Motor neuron (in vitro differentiated cells): ENCODE measurements around the gene ZMYM2. TPM values are rescaled to one million over a fixed set of nuclear protein-coding genes. Genes with fewer than 3 reads are reported as not detected.
A peak's percentile ranks its signal among the peaks of the same experiment; 100 is the strongest.
"Not testable (repeated sequence)": the region's sequence is repeated elsewhere in the genome, so short reads cannot be mapped to it uniquely, and the experiment has no call there.

Experiments used
- ATAC-seq, 8 experiments: fragments of 200-7000 bp; cut with Tn5 transposase; replicated peaks in 6 of 8; 2 replicates each; pipeline ENCODE4 v1.8.0; 2021; ENCODE audit warnings: mild to moderate bottlenecking in 8 of 8, moderate library complexity in 8 of 8
- H3K27ac ChIP-seq, 2 donors: fragments of 250-450 bp; sonication (Bioruptor Pico); 2 replicates each; pipeline ENCODE4 v1.9.0; 2021; ENCODE audit warnings: antibody characterized with exemption in 2 of 2, mild to moderate bottlenecking in 2 of 2, moderate library complexity in 1 of 2
- H3K4me1 ChIP-seq, 2 donors: fragments of 250-450 bp; sonication (Bioruptor Pico); replicated peaks in 1 of 2; 2 replicates each; pipeline ENCODE4 v1.6.1; 2021; ENCODE audit warnings: antibody characterized with exemption in 2 of 2, mild to moderate bottlenecking in 2 of 2, moderate library complexity in 1 of 2
- H3K4me3 ChIP-seq, 5 donors: fragments of 250-450 bp; sonication (Bioruptor Pico); 2 replicates each; pipeline ENCODE4 v1.9.0; 2021; ENCODE audit warnings: antibody characterized with exemption in 5 of 5, mild to moderate bottlenecking in 5 of 5, moderate library complexity in 4 of 5
- WGBS, 10 experiments: fragments of 450-650 bp; shearing (Covaris generic); methylation state at CpG; one replicate each; pipeline ENCODE4 v1.0.0; 2022; 5-methylcytosine and 5-hydroxymethylcytosine counted together
- in situ Hi-C, 9 experiments: fragments of 400-800 bp; cut with MboI; loops; one replicate each; pipeline ENCODE4 v1.15.0; 2021; ENCODE audit warnings: low sequenced_read_pairs in 9 of 9, low pct_unique_long_range_greater_than_20kb in 2 of 9; ENCODE audit not compliant: unreplicated experiment in 9 of 9
- total RNA-seq, 8 experiments: library from RNA; unstranded; fragments of 300-600 nt; gene quantifications; 2 replicates each; pipeline versions ENCODE4 v1.2.3 to v1.2.4, GENCODE V29; 2022

Gene ZMYM2
- total RNA-seq, 8 experiments from 2014 or later: 45.5 to 97.6 (median 77.7) TPM

- WGBS, 10 experiments: 90 to 100% (median 100%) methylated on average over 1 to 4 of the region's 4 CpGs
- H3K27ac ChIP-seq, ATAC-seq, H3K4me3 ChIP-seq, in situ Hi-C loops, H3K4me1 ChIP-seq: not testable (repeated sequence)
Observed at GRCh38 chr13:20042603-20043002, 84.1 kb downstream of the ZMYM2 start.

GRCh38 chr13:20043207-20043925 lies 84.8 kb downstream of the ZMYM2 start:
- in situ Hi-C loops: no loop called here
- no peak overlapping the region for H3K4me3 ChIP-seq
- no peak overlapping the region for H3K27ac ChIP-seq
- 80 to 100% (median 100%) methylated on average over 1 to 5 of the region's 11 CpGs; no CpG with 5 or more reads in 3 of the 10 experiments for WGBS, 10 experiments
- H3K4me1 ChIP-seq: no peaks in the 10 kb centered on the region
- ATAC-seq: no peak

GRCh38 chr13:20044086-20044485 lies 85.6 kb downstream of the ZMYM2 start:
- ATAC-seq: no peak
- no peaks in the 10 kb centered on the region for H3K4me1 ChIP-seq
- WGBS, 10 experiments: 83 to 100% (median 100%) methylated on average over 1 of the region's 1 CpG; no CpG with 5 or more reads in 5 of the 10 experiments
- no peak overlapping the region for H3K4me3 ChIP-seq
- H3K27ac ChIP-seq: no peak overlapping the region
- in situ Hi-C loops: no loop called here

- H3K4me1 ChIP-seq: no peaks in the 10 kb centered on the region
- no peak for ATAC-seq
- in situ Hi-C loops: no loop called here
- H3K27ac ChIP-seq: no peak overlapping the region
- WGBS, 10 experiments: 83 to 100% (median 100%) methylated on average over 1 to 2 of the region's 2 CpGs; no CpG with 5 or more reads in 3 of the 10 experiments
- no peak overlapping the region for H3K4me3 ChIP-seq
Observed at GRCh38 chr13:20045950-20046548, 87.5 kb downstream of the ZMYM2 start.

GRCh38 chr13:20049558-20050473 lies 91.3 kb downstream of the ZMYM2 start:
- Histone ChIP-seq H3K4me1 (no peaks in the 10 kb centered on the region), H3K4me3 (no peak overlapping the region), H3K27ac (no peak overlapping the region)
- 89 to 100% (median 95%) methylated on average over 2 to 5 of the region's 5 CpGs for WGBS, 10 experiments
- no peak for ATAC-seq
- in situ Hi-C loops: no loop called here

- no peak overlapping the region for H3K4me3 ChIP-seq
- no peak for ATAC-seq
- 71 to 100% (median 82%) methylated on average over 5 to 6 of the region's 6 CpGs; no CpG with 5 or more reads in 1 of the 10 experiments for WGBS, 10 experiments
- in situ Hi-C loops: no loop called here
- no peak overlapping the region for H3K27ac ChIP-seq
- H3K4me1 ChIP-seq: no peaks in the 10 kb centered on the region
Observed at GRCh38 chr13:20051366-20051765, 92.8 kb downstream of the ZMYM2 start.

DNA sequence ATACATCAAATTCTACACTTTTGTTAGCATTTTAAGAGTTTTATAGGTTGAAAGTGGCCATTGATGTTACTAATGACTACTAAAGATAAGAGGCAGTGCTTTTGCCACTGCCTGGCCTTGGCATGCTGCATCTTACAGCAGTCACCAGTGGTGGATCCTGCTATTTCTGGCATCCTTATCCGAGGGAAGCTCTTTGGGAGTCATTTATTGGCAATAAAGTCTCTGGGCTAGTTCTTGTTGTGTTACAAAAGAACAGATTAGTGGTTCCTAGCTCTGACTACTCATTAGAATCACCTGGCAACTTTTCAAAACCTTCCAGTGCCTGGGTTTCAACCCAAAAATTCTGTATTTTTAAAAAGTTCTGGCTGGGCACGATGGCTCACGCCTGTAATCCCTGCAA lies 94.5 kb downstream of the ZMYM2 start:
- no peak overlapping the region for H3K27ac ChIP-seq
- H3K4me1 ChIP-seq: no peaks in the 10 kb centered on the region
- ATAC-seq: no peak
- H3K4me3 ChIP-seq: no peak overlapping the region
- in situ Hi-C loops: no loop called here
- WGBS, 10 experiments: 57 to 100% (median 95%) methylated on average over 1 to 3 of the region's 3 CpGs; no CpG with 5 or more reads in 2 of the 10 experiments

DNA sequence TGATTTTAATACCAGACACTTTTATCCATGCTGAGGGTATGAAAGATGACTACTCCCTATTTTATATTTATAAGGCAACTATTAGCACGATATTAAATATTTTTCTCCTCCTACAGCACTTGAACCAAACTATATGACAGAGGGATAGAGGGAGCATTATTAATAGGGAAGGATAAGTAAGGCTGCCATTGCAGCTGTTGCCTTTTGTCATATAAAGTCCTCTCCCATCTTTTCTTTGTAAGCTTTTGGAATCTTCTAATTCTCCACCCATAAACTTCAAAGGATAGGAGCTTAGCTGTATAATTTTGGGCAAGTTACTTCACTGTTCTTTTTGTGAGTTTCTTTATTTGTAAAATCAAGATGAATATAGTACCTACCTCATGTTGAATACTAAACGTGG lies 95.4 kb downstream of the ZMYM2 start:
- Histone ChIP-seq H3K27ac (no peak overlapping the region), H3K4me1 (no peaks in the 10 kb centered on the region), H3K4me3 (no peak overlapping the region)
- ATAC-seq: no peak
- in situ Hi-C loops: no loop called here
- WGBS, 10 experiments: 85 to 100% (median 93%) methylated on average over 1 to 2 of the region's 2 CpGs; no CpG with 5 or more reads in 1 of the 10 experiments

DNA sequence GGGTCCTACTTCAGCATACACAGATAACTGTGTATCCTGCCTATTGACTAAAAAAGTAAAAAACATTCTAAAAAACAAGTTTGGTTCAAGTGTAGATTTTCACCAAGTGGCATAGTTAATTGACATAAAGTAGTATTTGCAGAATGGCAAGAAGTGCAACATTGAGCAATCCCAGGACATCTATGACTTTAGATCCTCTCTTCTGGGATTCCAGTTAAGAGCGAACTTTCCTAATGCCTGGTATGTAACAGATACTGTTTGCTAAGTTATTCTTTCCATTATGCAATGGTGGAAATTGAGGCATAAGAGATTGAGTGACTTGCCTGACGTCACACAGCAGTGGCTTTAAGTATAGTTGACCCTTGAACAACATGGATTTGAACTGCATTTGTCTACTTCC lies 96.1 kb downstream of the ZMYM2 start:
- in situ Hi-C loops: no loop called here
- ATAC-seq: no peak
- WGBS, 10 experiments: 50 to 100% (median 100%) methylated on average over 1 to 2 of the region's 2 CpGs
- Histone ChIP-seq H3K27ac (no peak overlapping the region), H3K4me3 (no peak overlapping the region), H3K4me1 (no peaks in the 10 kb centered on the region)

- WGBS, 10 experiments: 87 to 100% (median 97%) methylated on average over 1 to 7 of the region's 7 CpGs; no CpG with 5 or more reads in 2 of the 10 experiments
- Histone ChIP-seq H3K27ac (no peak overlapping the region), H3K4me3 (no peak overlapping the region), H3K4me1 (no peaks in the 10 kb centered on the region)
- ATAC-seq: no peak
- in situ Hi-C loops: no loop called here
Observed at GRCh38 chr13:20057214-20057613, 98.7 kb downstream of the ZMYM2 start.

DNA sequence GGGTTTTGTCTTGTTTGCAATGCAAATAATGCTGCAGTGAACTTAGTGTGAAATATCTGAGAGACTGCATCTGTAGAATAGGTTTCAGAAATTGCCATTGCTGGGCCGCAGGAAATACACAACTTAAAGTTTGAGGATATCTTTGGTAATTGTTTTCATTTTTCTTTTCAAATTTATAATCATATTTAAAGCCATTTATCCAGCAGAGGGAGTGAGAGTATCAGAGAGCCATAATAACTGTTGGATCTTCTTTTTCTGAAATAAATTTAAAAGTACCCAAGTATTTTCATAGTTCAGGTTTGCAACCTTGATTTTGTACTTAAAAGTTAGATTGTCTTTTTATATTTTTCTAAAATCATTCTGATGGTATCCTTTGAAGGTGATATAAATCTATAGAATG lies 99.4 kb downstream of the ZMYM2 start:
- no peak for ATAC-seq
- no peak overlapping the region for H3K4me3 ChIP-seq
- H3K4me1 ChIP-seq: no peaks in the 10 kb centered on the region
- 33 to 100% (median 100%) methylated on average over 1 of the region's 1 CpG; no CpG with 5 or more reads in 2 of the 10 experiments for WGBS, 10 experiments
- no peak overlapping the region for H3K27ac ChIP-seq
- in situ Hi-C loops: no loop called here

DNA sequence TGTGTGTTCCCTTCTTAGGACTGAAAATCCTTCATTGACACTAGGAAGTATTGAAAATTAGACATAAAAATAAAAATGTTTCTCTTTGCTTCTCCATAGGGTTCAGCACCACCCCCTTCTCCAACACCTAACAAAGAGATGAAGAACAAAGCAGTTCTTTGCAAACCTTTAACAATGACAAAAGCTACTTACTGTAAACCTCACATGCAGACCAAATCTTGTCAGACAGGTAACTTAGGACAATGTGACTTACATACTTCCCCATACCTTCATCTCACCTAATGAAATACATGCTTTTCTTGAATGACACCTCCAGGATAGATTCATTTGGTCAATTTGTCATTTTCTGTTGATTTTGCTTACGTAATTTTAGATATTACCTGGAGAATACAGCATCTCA lies 99.9 kb downstream of the ZMYM2 start:
- no peak overlapping the region for H3K4me3 ChIP-seq
- in situ Hi-C loops: no loop called here
- ATAC-seq: no peak
- H3K27ac ChIP-seq: no peak overlapping the region
- WGBS, 10 experiments: 80 to 100% (median 100%) methylated on average over 1 of the region's 1 CpG; no CpG with 5 or more reads in 1 of the 10 experiments
- H3K4me1 ChIP-seq: no peaks in the 10 kb centered on the region

DNA sequence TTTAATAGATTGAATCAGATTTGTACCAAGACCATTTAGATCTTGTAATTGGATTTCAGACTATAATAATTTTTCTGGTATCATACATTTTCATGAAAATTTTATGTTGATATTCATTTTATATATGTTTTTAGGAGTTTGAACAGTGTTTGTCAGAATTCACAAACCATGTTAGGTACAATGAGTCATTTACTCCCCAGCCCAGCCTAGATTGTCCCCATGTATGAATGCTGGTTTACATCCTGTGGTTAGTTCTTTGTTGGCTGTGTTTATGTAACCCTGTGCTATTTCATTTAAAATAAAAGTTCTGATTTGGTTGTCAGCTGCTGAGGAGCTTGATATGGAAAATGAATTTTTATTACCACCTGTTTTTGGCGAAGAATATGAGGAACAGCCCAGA lies 105.6 kb downstream of the ZMYM2 start:
- in situ Hi-C loops: no loop called here

More for the DNA sequence above, 105.6 kb downstream of the ZMYM2 start:
- Histone ChIP-seq H3K27ac (no peak overlapping the region), H3K4me1 (no peaks in the 10 kb centered on the region), H3K4me3 (no peak overlapping the region)
- WGBS, 10 experiments: 93 to 100% (median 100%) methylated on average over 1 of the region's 1 CpG; no CpG with 5 or more reads in 2 of the 10 experiments
- peak in 1 of 8 experiments; percentile 35 for ATAC-seq
